ENCODE measurements around the gene LHFPL4. TPM values are rescaled to one million over a fixed set of nuclear protein-coding genes. Genes with fewer than 3 reads are reported as not detected.

LHFPL4 gene
- total RNA-seq, 2 donors from 2014 or later, result 0.28 to 6.8 TPM

DNA sequence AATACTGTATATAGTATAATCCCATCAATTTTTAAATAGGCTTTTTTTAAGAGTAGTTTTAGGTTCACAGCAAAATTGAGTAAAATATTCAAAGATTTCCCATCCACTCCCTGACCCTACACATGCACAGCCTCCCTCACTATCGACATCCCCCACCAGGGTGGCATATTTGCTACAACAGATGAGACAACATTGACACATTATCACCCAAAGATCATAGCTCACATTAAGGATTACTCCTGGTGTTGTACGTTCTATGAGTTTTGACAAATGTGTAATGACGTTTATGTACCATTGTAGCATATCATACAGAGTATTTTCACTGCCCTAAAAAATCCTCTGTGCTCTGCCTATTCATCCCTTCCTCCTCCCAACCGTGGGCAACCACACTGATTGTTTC lies 39.3 kb downstream of the LHFPL4 start:
- Histone ChIP-seq H3K4me1 (replicated peaks) (no peaks in the 10 kb centered on the region), H3K27me3 (replicated peaks; ENCODE audit: insufficient read depth) (no peaks in the 10 kb centered on the region), H3K4me3 (no peak overlapping the region), H3K9me3 (no peaks in the 10 kb centered on the region), H3K27ac (no peak overlapping the region), H3K36me3 (no peaks in the 10 kb centered on the region)
- intact Hi-C loops (cut with DNase I), result no loop called here
- WGBS, result 66% methylated on average over 4 of the region's 4 CpGs
- DNase-seq (ENCODE audit: low spot score), result no peak
- TF ChIP-seq POLR2AphosphoS5 (IDR thresholded peaks at IDR 0.05), result no peak
- TF ChIP-seq POLR2A (IDR thresholded peaks at IDR 0.05), result no peak
- TF ChIP-seq, protein P1, sequence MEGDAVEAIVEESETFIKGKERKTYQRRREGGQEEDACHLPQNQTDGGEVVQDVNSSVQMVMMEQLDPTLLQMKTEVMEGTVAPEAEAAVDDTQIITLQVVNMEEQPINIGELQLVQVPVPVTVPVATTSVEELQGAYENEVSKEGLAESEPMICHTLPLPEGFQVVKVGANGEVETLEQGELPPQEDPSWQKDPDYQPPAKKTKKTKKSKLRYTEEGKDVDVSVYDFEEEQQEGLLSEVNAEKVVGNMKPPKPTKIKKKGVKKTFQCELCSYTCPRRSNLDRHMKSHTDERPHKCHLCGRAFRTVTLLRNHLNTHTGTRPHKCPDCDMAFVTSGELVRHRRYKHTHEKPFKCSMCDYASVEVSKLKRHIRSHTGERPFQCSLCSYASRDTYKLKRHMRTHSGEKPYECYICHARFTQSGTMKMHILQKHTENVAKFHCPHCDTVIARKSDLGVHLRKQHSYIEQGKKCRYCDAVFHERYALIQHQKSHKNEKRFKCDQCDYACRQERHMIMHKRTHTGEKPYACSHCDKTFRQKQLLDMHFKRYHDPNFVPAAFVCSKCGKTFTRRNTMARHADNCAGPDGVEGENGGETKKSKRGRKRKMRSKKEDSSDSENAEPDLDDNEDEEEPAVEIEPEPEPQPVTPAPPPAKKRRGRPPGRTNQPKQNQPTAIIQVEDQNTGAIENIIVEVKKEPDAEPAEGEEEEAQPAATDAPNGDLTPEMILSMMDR (IDR thresholded peaks at IDR 0.05), result no peak

DNA sequence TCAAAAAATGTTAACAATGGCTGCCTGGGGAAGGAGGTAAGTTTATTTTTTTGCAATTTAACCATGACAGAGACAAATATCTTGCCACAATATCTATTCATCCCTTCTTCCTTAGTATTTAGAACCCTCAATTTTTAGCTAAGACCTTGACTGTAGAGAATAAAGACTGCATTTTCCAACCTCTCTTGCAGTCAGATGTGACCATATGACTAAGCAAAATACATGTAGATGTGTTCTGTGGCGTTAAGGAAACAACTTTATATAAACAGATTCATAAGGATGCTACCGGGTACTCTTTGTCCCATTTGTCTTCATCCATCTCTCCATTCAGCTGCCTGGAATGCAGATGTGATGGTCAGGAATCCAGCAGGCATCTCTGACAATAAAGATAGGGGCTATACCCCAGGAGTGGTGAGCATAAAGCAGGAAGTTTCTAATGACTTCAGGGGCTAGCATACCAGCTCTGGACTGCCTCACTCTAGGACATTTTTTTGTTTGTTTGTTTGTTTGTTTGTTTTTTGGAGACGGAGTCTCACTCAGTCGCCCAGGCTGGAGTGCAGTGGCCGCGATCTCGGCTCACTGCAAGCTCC lies 41.1 kb downstream of the LHFPL4 start:
- no peak overlapping the region for H3K4me3 ChIP-seq
- H3K4me1 ChIP-seq (replicated peaks), result no peaks in the 10 kb centered on the region
- H3K27me3 ChIP-seq (replicated peaks; ENCODE audit: insufficient read depth), result peaks cover 8% of the 10 kb centered on the region
- H3K9me3 ChIP-seq, result no peaks in the 10 kb centered on the region
- H3K27ac ChIP-seq, result no peak overlapping the region
- intact Hi-C loops (cut with DNase I), result no loop called here
- no peaks in the 10 kb centered on the region for H3K36me3 ChIP-seq
- no peak for DNase-seq (ENCODE audit: low spot score)
- 76% methylated on average over 7 of the region's 7 CpGs for WGBS
- TF ChIP-seq POLR2AphosphoS5 (IDR thresholded peaks at IDR 0.05), result no peak

DNA sequence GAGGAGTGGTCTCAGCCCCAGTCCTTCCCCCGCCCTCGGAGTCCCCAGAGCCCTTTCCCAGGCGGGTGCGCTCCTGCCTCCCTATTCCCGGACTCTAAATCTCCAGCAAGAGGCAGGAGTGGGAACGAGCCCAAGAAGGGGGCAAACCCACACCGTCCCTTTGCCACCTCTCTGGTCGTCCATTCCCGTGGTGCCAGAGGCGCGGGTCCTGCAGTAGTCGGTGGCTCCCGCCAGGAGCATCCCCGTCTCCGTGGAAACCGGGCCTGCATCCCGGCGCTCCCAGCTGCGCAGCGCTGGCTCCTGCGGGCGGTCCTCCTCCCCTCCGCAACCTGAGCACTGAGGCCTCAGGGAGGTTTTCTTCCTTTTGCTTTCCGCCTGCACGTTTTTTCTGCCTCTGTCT lies 44.8 kb downstream of the LHFPL4 start:
- no peaks in the 10 kb centered on the region for H3K4me1 ChIP-seq (replicated peaks)
- H3K27me3 ChIP-seq (replicated peaks; ENCODE audit: insufficient read depth), result peaks cover 8% of the 10 kb centered on the region
- WGBS, result 7% methylated on average over 25 of the region's 25 CpGs
- no peak for DNase-seq (ENCODE audit: low spot score)
- H3K9me3 ChIP-seq, result no peaks in the 10 kb centered on the region
- intact Hi-C loops (cut with DNase I), result loop anchor here (10.0 kb wide), 1 partner anchor 166 kb away; no protein-coding TSS in a partner anchor
- TF ChIP-seq POLR2AphosphoS5 (IDR thresholded peaks at IDR 0.05) (no peak), POLR2A (IDR thresholded peaks at IDR 0.05) (no peak)
- TF ChIP-seq, protein P1 (IDR thresholded peaks at IDR 0.05), result no peak
- no peaks in the 10 kb centered on the region for H3K36me3 ChIP-seq
- H3K4me3 ChIP-seq, result no peak overlapping the region
- H3K27ac ChIP-seq, result no peak overlapping the region

DNA sequence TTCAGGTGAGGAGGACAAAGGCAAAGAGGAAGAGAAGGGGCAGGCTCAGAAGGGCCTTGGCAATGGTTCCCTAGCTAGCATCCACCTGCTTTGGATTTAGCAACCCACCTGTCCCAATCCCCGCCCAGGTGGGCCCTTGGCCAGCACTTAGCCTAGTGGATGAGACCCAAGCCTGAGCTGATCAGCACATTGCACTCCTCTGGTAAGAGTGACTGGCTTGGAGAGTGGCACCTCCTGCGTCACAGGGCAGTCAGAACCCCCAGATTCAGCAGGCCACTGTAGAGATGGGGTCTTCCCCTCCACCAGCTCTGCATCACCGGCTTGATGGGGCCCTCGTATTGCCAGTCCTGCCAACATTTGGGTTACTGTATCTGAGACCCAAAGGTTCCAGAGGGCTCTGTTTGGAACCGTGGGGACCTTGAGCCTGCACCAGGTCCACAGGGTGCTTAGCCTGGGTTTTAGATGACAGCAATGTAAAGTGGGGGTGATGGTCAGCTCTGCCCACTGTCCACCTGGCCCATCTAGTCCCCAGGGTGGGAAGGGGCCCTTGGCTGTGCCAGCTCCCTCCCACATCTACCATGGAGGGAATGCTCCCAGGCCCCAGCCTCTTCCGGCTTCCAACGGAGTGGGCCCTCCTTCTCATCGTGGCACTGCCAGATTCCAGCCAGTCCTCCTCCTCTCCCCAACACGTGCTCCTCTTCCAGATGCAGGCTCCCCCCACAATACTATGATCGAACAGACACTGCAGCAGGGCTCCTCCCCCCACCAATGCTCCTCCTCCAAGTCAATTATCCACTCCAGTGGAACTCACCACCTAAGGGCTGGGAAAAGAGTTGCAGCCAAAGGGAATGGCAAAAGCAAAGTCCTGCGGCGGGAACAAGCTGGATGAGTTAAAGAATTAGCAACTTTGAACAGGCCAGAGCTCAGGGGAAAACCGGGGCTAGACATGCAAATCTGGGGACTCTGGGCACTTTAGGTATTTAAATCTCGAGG lies 45.7 kb downstream of the LHFPL4 start:
- TF ChIP-seq POLR2A (IDR thresholded peaks at IDR 0.05) (no peak), POLR2AphosphoS5 (IDR thresholded peaks at IDR 0.05) (no peak)
- TF ChIP-seq, protein P1 (IDR thresholded peaks at IDR 0.05), result no peak
- Histone ChIP-seq H3K27me3 (replicated peaks; ENCODE audit: insufficient read depth) (peaks cover 8% of the 10 kb centered on the region), H3K9me3 (no peaks in the 10 kb centered on the region), H3K27ac (no peak overlapping the region), H3K36me3 (no peaks in the 10 kb centered on the region), H3K4me3 (no peak overlapping the region), H3K4me1 (replicated peaks) (no peaks in the 10 kb centered on the region)
- WGBS, result 54% methylated on average over 14 of the region's 14 CpGs
- DNase-seq (ENCODE audit: low spot score), result no peak
- intact Hi-C loops (cut with DNase I), result loop anchor here (10.0 kb wide), 1 partner anchor 167 kb away; no protein-coding TSS in a partner anchor

DNA sequence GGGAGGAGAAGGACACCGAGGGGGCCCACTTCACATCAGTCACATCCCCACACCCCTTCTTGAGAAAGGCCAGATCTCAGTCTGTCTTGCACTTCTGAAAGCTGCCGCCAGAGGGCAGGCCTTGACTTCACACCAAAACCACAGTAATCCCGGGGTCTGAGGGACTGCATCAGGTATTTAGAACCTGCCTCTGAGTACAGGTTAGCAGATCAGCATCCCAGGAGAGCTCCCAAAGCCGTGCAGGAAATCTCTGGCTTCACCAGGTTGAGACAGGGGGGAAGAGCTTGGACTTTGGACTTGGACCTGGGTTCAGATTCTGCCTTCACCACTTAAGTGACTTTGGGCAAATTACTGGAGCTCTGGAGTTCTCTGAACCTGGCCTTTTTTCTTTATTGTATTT lies 50.3 kb downstream of the LHFPL4 start:
- Histone ChIP-seq H3K27me3 (replicated peaks; ENCODE audit: insufficient read depth) (peaks cover 4% of the 10 kb centered on the region), H3K9me3 (no peaks in the 10 kb centered on the region), H3K36me3 (no peaks in the 10 kb centered on the region), H3K27ac (no peak overlapping the region), H3K4me1 (replicated peaks) (no peaks in the 10 kb centered on the region), H3K4me3 (no peak overlapping the region)
- TF ChIP-seq POLR2A (IDR thresholded peaks at IDR 0.05), result no peak
- TF ChIP-seq, protein P1 (IDR thresholded peaks at IDR 0.05), result peak; percentile 65 to 77 (median 68)
- TF ChIP-seq POLR2AphosphoS5 (IDR thresholded peaks at IDR 0.05), result peak; percentile 11
- 1% methylated on average over 4 of the region's 4 CpGs for WGBS
- intact Hi-C loops (cut with DNase I), result loop anchor here (10.0 kb wide), 1 partner anchor 172 kb away; no protein-coding TSS in a partner anchor
- peak; percentile 43 for DNase-seq (ENCODE audit: low spot score)

All from prostate gland (tissue), 2 donors.